ENCODE results near the gene DDX39A. TPM values are rescaled to one million over a fixed set of nuclear protein-coding genes. Genes with fewer than 3 reads are reported as not detected.

DDX39A gene
- polyA plus RNA-seq, 1 donor from 2014 or later, result 76.4 TPM

GRCh38 chr19:14379294-14380065, 39.7 kb downstream of the DDX39A start:
- no peak overlapping the region for H3K9ac ChIP-seq (ENCODE audit: low read length)
- no peak overlapping the region for H3K4me2 ChIP-seq (ENCODE audit: low read length)
- no peaks in the 10 kb centered on the region for H3K36me3 ChIP-seq (ENCODE audit: insufficient read depth, low read length)
- TF ChIP-seq CTCF (IDR thresholded peaks at IDR 0.05; ENCODE audit: poor library complexity, severe bottlenecking) (no peak), POLR2AphosphoS5 (IDR thresholded peaks at IDR 0.05) (no peak), RAD21 (conservative IDR thresholded peaks at IDR 0.05) (no peak), SMC3 (conservative IDR thresholded peaks at IDR 0.05; ENCODE audit: poor library complexity) (no peak), EZH2 (IDR thresholded peaks at IDR 0.05; ENCODE audit: borderline replicate concordance, insufficient read depth, low read length, poor library complexity, severe bottlenecking) (no peak), REST (IDR thresholded peaks at IDR 0.05; ENCODE audit: borderline replicate concordance) (no peak), TAF1 (IDR thresholded peaks at IDR 0.05; ENCODE audit: low read depth) (no peak), EP300 (conservative IDR thresholded peaks at IDR 0.05; ENCODE audit: poor library complexity, severe bottlenecking) (no peak), MXI1 (conservative IDR thresholded peaks at IDR 0.05; ENCODE audit: poor library complexity, severe bottlenecking) (no peak)
- no peaks in the 10 kb centered on the region for H3K9me2 ChIP-seq (ENCODE audit: insufficient read depth, low read length)
- H3K27ac ChIP-seq (ENCODE audit: low read length), result no peak overlapping the region
- H3K4me3 ChIP-seq (ENCODE audit: low read length), result no peak overlapping the region
- H4K20me1 ChIP-seq (ENCODE audit: insufficient read depth), result no peaks in the 10 kb centered on the region
- H3K27me3 ChIP-seq (ENCODE audit: insufficient read depth, low read depth, low read length), result no peaks in the 10 kb centered on the region
- no peak overlapping the region for H2AFZ ChIP-seq (ENCODE audit: low read depth, low read length)
- H3F3A ChIP-seq (ENCODE audit: insufficient read depth, low read length, poor library complexity, severe bottlenecking), result no peaks in the 10 kb centered on the region
- H3K79me2 ChIP-seq (replicated peaks; ENCODE audit: insufficient read depth, low read length), result no peaks in the 10 kb centered on the region
- H3K9me3 ChIP-seq (ENCODE audit: low read length), result no peaks in the 10 kb centered on the region

DNA sequence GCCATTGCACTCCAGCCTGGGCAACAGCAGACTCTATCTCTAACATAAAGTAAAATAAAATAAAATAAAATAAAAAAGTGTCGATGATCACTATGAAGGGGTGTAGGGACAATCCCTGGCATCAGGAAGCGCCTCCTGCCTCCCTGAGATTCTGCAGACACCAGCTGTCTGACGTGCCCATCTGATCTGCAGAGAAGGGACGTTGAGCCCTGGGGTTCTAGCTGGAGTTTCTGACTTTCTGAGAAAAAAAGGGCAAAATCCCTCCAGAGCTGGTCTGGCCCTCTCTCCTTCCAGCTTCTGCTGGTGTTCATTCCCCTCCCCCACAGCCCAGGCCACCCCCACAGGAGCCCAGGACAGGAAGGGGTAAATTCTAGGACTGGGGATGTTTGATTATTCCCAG, 40.3 kb downstream of the DDX39A start:
- Histone ChIP-seq H3K4me2 (ENCODE audit: low read length) (no peak overlapping the region), H3K36me3 (ENCODE audit: insufficient read depth, low read length) (no peaks in the 10 kb centered on the region), H3K9me2 (ENCODE audit: insufficient read depth, low read length) (no peaks in the 10 kb centered on the region), H3K79me2 (replicated peaks; ENCODE audit: insufficient read depth, low read length) (no peaks in the 10 kb centered on the region), H4K20me1 (ENCODE audit: insufficient read depth) (no peaks in the 10 kb centered on the region), H3K27me3 (ENCODE audit: insufficient read depth, low read depth, low read length) (no peaks in the 10 kb centered on the region), H3K4me3 (ENCODE audit: low read length) (no peak overlapping the region), H3F3A (ENCODE audit: insufficient read depth, low read length, poor library complexity, severe bottlenecking) (no peaks in the 10 kb centered on the region), H2AFZ (ENCODE audit: low read depth, low read length) (no peak overlapping the region), H3K9ac (ENCODE audit: low read length) (no peak overlapping the region), H3K27ac (ENCODE audit: low read length) (no peak overlapping the region), H3K9me3 (ENCODE audit: low read length) (no peaks in the 10 kb centered on the region)
- TF ChIP-seq TAF1 (IDR thresholded peaks at IDR 0.05; ENCODE audit: low read depth) (no peak), EP300 (conservative IDR thresholded peaks at IDR 0.05; ENCODE audit: poor library complexity, severe bottlenecking) (no peak), CTCF (IDR thresholded peaks at IDR 0.05; ENCODE audit: poor library complexity, severe bottlenecking) (no peak), SMC3 (conservative IDR thresholded peaks at IDR 0.05; ENCODE audit: poor library complexity) (no peak), RAD21 (conservative IDR thresholded peaks at IDR 0.05) (no peak), MXI1 (conservative IDR thresholded peaks at IDR 0.05; ENCODE audit: poor library complexity, severe bottlenecking) (no peak), REST (IDR thresholded peaks at IDR 0.05; ENCODE audit: borderline replicate concordance) (no peak), POLR2AphosphoS5 (IDR thresholded peaks at IDR 0.05) (no peak), EZH2 (IDR thresholded peaks at IDR 0.05; ENCODE audit: borderline replicate concordance, insufficient read depth, low read length, poor library complexity, severe bottlenecking) (no peak)
